Activated CD4-positive, CD25-positive, alpha-beta regulatory T cell treated with anti-CD3 and anti-CD28 coated beads, Interleukin-2, amount 50 U/mL, for 24 hours (primary cell): ENCODE results near the gene SOS1.

Experiments used
- ATAC-seq, 2 donors: fragments of 150-1000 bp; cut with Tn5 transposase; one replicate each; pipeline ENCODE4 v1.10.0; 2021; ENCODE audit warnings: mild to moderate bottlenecking in 1 of 2, moderate library complexity in 1 of 2

The SOS1 gene

DNA sequence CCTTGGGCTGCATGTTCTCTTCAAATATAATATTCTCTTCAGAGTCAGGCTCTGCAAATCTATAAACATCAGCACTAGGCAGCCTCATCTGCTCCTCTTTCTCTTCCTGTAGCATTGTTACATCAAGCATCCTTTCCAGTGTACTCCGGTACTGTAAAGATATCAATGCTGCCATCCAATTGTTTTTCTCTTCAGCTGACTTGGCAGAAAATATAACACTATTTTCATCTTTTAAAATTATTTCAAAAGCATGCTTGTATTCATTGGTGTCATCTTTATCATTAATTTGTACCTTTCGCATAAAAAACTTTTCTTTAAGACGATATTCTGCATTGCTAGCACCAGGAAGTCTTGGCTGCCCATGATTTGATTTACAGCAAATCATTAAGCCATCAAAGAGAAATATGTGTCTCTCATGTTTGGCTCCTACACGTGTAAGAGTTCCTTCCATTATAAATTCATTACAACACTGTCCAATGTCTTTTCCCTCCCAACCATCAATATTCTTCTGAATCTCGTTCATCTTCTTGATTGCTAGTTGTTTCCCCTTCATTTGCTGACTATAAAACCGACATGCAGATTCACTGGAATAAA lies 98.1 kb downstream of the SOS1 start:
- no peak for ATAC-seq

DNA sequence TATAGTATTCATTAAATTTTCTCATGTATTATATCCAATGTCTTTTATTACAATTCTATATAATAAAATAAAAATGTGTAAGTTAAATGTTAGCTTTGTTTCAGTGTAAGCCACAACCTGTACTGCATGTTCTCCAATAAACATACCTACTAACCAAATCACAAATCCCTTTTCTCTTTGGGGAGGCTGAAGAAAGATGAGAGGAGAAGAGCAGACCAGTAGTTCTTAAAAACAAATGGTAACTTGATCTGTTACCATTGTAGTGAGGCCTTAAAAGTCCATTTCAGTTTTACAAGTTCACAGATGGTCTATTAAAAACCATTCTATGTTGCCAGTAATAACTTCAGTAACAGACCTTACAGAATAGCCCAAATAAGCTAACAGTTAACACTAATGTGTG lies 100.5 kb downstream of the SOS1 start:
- ATAC-seq: no peak

DNA sequence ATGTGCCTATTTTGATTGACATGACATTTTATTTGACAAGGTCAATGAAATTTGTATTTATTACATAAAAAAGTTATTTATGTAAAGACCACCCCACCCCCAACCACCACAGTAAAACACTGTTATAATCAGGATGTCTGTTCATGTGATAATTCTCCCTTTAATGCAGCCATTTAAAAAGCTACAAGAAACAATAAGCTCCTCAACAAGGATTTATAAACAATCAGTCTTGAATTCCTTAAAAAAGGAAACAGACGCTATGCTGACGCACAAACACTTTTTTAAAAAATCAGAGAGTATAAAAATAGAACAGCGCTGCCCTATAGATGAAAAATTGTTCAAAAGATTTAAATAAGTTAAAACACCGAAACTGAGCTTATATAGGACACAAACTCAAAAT lies 102.2 kb downstream of the SOS1 start:
- ATAC-seq: no peak

DNA sequence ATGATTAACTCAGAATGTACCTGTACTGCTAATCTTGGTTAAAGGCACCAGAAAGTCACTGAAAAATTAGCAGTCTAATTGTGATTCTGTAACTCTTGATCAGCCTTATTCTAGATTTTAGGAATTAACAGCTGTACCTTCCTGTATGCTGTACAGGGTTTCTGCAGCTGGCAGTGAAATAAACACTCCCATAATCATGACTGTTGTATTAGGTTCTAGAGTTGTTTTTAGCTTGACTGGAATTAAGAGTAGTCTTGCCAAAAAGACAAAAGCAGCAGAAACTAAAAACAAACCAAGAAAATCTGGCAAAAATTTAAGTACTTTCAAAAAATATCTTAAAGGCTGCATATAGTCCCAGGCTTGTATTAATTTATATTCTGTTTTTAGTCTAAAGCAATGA lies 103.5 kb downstream of the SOS1 start:
- ATAC-seq: no peak

DNA sequence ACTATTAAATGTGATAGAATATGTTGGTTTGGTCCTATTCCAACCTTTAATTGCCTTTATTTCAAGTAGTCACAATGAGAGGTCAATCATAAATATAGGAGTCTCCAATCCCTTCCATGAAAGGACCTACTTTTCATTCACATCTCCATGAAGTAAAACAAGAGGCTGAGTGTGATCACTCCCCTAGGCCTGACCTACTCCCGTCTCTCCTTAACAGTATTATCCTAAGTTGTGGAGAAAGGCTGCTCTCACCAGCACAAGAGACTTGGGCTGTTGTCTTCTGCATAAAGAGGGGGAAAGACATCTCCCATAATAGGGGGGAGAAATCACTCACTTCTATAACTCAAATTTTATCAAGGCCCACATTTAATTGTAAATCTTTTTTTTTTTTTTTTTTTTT lies 105.4 kb downstream of the SOS1 start:
- no peak for ATAC-seq

DNA sequence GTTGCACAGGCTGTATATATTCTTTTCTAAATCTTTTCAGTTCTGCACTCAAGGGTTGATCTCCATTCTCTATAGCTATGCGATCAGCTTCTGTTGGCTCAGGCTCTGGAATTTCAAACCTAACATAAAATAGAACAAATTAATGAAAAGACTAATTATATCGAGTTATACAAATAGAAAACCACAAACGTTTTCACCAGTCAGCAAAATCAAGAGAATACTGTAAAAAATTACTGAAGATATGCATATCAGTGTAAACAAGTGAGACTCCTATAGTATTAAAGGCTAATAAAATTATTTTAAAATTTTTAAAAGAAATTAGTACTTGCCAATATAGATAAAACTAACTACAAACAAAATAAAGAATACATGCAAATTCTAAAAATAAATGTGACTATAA lies 107.0 kb downstream of the SOS1 start:
- ATAC-seq: no peak

DNA sequence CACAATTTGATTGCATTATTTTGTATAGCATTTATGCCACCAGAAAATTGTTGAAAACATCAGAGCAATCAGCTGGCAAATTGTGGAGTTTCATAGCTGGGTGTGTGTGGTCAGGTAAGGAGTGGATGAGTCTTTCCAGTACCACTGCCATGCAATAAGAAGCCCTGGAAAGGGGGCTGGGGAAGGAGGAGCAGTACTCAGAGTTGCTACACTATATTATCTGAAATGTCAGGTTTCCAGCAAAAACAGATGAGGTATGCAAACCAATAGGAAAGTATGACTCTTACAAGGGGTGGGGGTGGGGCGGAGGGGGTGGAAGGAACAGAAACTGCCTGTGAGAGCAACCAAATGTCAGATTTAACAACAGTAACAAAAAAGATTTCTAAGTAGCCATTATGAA lies 112.2 kb downstream of the SOS1 start:
- no peak for ATAC-seq

DNA sequence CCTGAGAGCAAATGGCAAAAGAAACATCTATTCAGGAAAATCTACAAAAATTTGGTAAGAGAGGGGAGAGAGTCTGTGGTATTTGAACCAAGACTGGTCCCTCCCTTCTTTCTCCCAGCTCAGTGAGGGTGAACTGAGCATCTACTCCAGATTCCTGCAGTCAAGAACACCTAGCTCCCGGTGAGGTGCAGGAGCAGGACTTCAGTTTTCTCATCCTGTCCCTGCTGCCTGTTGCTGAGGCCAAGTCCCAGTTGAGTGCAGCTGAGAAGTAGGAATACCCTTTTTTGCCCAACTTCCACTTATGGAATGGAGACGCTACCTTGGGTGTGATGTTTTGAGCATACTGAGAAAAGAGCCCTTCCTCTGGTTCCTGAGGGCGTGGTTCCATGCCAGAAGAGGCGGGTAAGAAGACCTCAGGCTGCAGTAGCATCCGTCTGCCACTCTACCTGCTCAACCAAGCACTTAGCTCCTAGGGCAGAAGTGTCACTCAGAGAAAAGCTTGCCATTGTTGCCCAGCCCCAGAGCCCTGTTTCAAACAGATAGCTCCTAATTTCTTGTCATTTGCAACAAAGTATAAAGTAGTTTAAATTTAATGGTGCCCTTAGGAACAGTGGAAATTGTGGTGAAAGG lies 112.9 kb downstream of the SOS1 start:
- ATAC-seq: no peak

DNA sequence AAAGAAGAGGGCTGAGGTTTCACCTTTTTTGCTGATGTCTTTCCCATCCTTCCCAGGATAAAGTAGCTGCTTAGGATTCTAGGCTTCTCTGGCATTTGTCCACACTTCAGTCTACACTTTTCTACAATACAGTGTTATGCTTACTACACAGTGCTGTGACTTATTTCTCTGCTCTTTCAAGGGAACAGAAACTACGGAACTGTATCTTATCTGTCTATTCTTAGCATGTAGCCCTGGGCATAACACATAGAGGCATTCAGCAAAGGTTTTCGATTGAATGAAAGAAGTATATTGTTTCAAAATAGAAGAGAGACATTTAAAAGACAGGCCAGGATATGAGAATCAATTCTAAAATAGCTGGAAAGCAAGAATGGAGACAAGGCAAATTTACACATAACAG lies 120.3 kb downstream of the SOS1 start:
- no peak for ATAC-seq

DNA sequence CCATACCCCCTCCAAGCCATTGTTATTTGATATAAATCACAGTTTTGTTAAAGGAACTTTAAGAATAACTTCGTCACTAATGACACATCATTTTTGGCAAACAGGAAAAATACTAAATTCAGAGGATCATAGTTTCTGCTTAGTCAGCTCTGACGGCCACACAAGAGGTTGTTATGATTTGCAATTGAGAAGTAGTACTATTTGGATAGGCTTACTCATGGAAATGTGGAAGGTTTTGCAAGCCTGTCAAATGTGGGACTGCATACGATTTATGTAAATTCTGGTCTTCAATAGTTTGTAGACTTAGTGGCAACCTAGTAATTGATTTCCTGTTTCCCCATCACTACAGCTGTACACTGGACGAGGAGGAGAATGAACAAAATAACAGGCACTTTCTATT lies 123.1 kb downstream of the SOS1 start:
- ATAC-seq: no peak

DNA sequence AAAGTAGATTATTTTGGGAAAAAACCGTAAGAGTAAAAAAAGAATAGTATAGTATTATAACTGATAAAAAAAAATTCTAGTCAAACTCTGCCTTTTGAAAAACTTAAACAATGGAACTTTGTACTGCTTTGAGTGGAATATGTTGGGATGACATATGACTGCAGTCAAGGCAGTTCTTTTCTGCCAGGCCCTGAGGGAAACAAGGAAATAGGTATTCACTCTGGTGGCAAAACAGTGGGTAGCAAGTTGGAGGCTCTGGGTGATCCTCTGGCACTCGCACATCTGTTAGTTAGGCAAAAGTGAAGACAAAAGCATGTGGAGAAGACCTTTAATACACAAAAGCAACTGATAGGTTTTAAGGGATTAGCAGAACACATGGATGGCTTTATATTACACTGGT lies 129.0 kb downstream of the SOS1 start:
- no peak for ATAC-seq

DNA sequence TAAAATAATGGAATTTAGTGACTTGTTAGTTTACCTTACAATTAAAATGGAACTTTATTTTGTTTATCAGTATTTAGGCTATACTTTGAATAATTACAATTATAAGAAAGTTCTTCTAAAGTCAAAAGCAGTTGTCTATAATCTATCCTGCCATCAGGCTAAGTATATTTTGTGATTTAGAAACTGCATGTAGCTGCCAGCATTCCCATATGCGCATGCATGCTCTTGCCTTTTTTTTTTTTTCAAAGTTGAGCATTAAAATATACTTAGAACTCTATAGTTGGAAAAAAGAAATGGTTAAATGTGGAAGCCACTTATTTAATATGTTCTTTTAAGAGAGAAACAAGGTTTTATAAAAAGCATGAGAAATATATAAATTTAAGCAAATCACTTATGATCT lies 132.1 kb downstream of the SOS1 start:
- ATAC-seq: no peak

DNA sequence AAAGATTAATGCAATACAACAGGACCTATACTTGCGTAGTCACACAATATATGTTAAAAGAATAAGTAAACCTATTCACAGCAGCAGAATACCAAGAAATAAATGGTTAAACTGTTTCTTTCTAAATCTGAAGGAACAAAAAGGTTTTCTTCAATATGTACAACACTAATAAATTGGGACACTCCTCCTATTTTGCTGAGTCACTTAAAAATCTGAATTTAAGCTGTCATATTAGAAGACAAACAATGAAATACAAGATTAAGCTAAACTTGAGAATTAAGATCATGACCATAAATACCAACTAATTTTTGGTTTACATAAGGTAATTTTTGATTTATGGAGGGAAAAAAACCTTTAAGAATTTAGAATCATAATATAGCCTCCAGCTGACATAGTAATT lies 138.4 kb downstream of the SOS1 start:
- ATAC-seq: no peak

DNA sequence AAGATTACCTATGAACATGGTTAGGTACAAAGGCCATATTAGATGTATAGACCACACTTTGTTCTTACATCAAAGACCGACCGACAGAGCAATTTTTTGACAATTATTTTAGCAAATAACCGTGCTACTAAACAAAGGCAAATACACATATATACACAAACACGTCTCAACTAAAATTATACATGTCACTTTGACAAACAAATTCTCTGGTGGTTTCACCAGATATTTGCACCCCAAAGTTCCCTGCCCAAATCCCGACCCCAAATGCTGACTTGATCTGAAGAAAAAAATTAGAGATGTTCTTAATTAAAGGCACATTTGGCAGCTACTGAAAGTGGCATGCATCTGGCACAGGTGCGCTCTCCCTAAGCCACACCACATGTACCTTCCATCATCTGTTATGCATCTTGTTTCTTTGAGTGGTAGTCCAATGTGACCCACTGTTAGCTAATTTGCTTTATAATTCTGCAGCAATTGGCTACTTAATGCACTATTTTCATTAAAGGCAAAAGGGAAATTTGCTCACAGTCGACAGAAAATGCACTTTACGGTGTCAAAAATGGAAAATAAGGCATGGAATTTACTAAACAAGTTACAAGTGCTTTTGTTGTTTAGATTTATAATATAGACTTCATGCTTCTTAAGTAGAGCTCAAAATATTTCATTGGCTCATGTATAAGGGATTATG lies 139.0 kb downstream of the SOS1 start:
- no peak for ATAC-seq

DNA sequence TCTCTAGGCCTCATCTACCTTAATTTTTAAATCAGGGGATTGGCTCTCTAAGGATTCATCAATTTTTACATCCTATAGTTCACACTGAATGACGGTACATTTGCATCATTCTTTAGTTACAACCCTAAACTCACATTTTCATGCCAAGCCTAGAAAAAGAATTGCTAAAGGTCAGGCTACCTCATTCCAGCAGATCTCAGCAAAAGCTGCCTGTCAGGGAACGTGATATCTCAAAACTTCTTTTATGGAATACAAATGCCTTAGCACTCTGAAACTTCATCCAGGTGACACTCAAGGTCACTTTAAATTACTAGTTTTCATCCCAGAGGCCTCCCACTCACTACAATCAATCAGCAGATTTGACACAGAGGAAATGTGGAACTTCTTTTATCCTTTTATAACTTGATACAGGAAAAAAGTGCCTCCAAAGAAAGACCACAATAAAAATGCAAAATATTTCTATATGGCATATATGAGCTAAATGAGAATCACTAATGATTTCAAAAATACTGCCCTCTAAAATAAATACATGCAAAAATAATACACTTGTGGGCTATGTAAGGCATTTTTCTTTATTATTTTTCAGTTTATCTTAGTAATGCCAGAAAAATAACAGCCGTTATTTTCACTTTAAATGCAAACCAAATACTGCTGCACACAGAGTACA lies 139.7 kb downstream of the SOS1 start:
- no peak for ATAC-seq

DNA sequence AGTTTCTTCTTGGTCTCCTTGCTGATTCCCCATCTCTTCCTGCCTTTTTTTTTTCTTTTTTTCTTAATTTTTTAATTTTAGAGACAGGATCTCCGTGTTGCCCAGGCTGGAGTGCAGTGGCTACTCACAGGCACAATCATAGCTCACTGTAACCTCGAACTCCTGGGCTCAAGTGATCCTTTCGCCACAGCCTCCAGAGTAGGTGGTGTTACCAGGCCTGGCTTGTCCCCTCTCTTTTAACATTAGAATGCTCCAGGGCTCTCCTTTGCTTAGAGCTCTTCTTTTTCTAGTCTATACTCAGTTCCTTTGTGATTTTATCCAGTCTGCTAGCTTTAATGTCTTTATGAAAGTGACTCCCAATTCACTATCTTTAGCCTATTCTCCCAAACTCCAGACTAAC lies 141.9 kb downstream of the SOS1 start:
- ATAC-seq: no peak

DNA sequence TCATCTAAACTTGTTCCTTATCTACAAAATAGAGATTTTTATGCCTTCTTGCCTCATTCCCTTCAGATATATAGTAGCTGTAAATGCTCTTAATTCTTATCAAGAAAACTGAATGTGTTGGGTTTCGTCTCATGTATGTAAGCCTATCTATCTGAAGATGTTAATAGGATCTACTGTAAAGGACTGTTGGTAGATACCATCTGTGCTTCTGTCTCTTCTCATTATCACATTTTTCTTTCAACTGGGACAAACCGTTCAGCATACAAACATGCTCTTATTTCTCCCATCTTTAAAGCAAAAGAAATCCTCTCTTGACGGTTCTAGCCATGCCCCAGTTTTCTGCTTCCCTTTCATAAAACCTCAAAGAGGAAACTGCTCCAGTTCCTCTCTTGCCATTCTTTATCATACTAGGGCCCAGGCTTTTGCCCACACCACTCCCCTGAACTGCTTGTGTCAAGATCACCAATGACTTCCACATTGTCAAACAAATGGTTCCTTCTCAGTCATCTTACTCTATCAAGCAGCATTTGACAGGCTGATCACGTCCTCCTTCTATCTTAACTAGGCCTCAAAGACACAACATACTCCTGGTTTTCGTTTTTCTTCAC lies 142.5 kb downstream of the SOS1 start:
- no peak for ATAC-seq

DNA sequence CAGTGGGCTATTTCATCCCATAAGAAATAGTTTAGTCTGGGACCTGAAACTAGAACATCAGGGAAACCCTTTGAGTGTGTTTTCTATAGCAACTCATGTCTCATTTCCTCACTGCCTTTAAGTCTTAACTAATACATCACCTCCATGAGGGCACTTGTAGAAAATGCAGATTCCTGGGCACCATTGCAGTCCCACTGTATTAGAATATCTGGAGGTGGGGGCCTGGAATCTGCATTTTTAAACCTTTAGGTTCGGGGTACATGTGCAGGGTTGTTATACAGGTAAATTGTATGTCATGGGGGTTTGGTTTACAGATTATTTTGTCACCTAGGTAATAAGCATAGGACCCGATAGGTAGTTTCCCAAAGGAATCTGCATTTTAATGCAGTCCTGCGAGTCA lies 143.8 kb downstream of the SOS1 start:
- no peak for ATAC-seq

DNA sequence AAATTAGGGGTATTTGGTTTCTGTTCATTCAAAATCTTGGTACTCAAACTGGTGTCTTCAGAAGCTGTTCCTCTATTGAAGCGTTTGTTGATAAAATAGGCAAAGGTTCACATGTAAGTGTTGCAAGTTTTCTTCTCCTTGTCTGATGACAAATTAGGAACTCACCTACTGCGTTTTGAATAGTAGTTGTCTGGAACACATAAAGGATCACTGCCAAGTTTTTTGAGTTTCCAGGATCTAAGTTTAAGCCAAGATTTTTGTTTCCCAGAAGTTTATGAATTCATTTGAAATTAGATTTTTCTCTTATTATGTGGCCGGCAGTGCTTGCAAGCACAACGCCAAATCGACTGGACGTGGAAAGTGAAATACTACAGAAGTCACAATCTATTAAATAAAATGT lies 145.8 kb downstream of the SOS1 start:
- no peak for ATAC-seq

DNA sequence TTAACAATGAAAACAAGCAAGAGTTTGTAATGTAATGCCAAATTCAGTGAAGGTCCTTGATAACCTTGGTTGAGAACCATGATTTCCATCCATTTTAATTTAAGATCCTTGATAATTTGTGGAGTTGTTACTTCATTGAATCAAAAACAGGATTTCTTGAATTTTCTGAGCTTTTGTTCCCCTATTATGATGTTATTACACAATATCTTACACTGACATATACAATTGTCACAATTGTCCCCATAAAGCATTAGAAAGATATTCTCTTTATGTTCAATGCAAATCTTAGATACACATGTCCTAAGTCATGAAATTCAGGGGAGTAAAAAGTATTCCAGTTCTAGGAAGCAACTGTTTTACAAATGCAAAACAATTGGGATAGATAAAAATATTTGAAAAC lies 147.6 kb downstream of the SOS1 start:
- ATAC-seq: no peak

DNA sequence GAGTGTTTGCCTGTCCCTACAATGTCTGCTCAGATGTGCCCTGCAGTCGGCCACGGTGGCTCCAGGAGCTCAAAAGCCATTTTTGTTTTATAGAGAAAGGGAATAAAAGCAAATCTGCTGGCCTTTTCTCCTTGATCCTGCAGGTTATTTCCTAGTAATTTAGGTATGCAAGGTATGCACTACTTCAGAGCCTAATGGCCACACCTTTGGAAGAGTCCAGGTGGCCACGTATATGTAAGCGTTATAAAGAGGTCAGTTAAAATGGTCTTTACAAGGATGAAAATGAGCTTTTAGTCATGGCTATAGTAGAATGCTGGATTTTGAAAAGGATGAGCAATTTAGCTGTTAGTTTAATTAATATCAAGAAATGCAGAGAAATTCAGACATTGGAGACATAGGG lies 149.5 kb downstream of the SOS1 start:
- ATAC-seq: no peak

DNA sequence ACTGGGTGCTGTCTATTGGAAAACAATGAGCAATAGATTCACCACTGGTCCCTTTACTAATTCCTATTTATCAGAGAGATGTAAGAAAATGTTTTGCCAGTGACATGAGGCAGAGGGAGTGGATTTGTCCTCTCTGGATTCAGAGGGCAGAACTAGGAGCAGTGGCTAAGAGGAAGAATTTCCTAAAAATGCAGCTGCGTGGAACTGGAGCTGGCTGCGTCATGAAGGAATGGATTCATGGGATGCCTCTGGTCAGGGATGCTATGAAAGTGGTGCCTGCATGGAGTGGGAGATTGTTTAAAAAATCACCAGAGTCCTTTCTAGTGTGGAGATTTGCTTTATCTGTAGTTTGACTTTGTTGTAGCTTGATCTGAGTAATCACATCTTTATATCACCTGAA lies 152.8 kb downstream of the SOS1 start:
- no peak for ATAC-seq

DNA sequence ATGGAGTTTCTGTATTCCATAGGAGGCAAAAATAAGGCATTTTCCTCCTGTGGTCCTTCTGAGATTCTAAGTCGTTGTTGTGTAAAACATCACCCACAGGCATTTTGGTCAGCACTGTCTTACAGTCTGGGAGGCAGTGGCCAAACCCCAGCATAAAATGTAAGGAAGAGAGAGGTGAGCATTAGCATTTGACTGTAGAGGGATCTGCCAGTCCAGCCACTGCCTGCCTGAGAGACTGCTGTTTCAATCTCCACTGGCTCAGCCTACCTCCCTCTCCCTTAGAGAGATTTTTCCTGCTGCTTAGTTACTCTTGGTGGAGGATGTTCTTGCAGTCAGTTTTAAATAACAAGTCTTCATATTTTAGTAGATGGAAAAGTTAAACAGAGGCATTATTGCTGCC lies 154.2 kb downstream of the SOS1 start:
- ATAC-seq: no peak

DNA sequence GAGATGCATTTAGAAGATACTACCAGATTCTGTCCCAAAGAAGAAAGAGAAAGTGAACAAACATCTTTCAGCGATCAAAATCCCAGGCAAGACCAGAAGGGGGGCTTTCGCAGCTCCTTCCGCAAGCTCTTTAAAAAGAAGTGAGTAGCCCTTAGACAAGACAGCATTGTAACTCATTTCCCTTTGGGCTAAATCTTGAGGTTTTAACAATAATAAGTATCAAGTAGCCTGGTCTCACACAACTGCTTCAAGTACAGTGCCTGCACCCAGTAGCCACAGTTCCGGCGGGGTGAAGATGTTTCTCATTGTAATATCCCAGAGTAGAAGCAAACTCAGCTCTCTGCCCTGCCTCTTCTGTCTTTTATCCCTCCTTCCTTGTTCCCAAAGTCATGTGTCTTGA lies 154.8 kb downstream of the SOS1 start:
- ATAC-seq: no peak
